GM12875 (cell line): ENCODE results near the gene TAS1R1.

Source experiments
- H3K4me3 ChIP-seq: one replicate; pipeline ENCODE4 v1.5.1; 2011; ENCODE audit warnings: low read depth, low read length, control low read depth
- TF ChIP-seq, protein P1 (sequence below): IDR thresholded peaks from 2 replicates; pipeline ENCODE4 v1.5.1; 2011; ENCODE audit warnings: low read depth, mild to moderate bottlenecking, control low read depth, inconsistent platforms, low read length, moderate library complexity, borderline replicate concordance; ENCODE audit not compliant: insufficient read depth

Gene TAS1R1

DNA sequence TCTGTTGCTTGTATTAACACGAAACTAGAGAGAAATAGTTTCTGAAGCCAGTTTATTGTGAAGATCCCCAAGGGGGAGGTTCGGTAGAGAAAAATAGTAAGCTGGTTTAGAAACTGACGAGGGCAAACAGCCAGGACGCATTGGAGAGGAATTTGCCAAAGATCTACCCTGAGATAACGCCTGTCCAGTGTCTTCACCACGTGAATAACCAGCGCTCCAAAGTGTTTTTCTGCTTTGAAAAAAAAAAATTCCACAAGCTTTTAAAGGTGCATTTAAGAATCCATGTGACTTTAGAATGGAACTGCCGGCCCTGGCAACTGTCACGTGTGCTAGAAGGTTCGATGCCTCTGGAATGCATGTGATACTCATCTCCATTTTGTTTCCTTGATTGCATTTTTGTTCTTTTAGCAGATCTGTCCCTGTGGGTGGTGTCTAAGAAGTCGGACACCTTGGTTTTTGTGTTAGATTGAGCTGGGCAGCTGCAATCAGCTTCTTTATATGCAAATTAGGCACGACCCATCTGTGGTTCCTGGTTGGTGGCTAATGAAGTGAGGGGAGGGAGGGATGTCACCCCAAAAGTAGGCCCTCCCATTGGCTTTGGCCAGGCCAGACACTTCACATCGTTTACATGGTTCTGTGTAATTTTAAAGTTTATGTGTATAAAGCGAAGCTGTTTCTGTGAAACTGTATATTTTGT lies 68.3 kb downstream of the TAS1R1 start:
- H3K4me3 ChIP-seq, result no peak overlapping the region
- TF ChIP-seq, protein P1, sequence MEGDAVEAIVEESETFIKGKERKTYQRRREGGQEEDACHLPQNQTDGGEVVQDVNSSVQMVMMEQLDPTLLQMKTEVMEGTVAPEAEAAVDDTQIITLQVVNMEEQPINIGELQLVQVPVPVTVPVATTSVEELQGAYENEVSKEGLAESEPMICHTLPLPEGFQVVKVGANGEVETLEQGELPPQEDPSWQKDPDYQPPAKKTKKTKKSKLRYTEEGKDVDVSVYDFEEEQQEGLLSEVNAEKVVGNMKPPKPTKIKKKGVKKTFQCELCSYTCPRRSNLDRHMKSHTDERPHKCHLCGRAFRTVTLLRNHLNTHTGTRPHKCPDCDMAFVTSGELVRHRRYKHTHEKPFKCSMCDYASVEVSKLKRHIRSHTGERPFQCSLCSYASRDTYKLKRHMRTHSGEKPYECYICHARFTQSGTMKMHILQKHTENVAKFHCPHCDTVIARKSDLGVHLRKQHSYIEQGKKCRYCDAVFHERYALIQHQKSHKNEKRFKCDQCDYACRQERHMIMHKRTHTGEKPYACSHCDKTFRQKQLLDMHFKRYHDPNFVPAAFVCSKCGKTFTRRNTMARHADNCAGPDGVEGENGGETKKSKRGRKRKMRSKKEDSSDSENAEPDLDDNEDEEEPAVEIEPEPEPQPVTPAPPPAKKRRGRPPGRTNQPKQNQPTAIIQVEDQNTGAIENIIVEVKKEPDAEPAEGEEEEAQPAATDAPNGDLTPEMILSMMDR, result no peak

GRCh38 chr1:6624710-6625583 lies 69.8 kb downstream of the TAS1R1 start, which contains the start of gene THAP3:
Gene THAP3 (plus strand): TSS chr1:6624868. CDS start chr1:6625219, 351 bp downstream.
- TF ChIP-seq, protein P1, result peak; percentile 32; the same call in 1 of the 2 replicates
- peak within 1 kb of the TSS; percentile 73 for H3K4me3 ChIP-seq

GRCh38 chr1:6625584-6626149 lies 70.6 kb downstream of the TAS1R1 start:
- TF ChIP-seq, protein P1, result no peak

GRCh38 chr1:6627031-6627430 lies 71.9 kb downstream of the TAS1R1 start:
- TF ChIP-seq, protein P1, result no peak
- no peak overlapping the region for H3K4me3 ChIP-seq

More at GRCh38 chr1:6625584-6626149, 70.6 kb downstream of the TAS1R1 start:
- peak overlapping the region; percentile 73 for H3K4me3 ChIP-seq

GRCh38 chr1:6627841-6628545 lies 72.9 kb downstream of the TAS1R1 start:
- TF ChIP-seq, protein P1, result no peak
- H3K4me3 ChIP-seq, result no peak overlapping the region

DNA sequence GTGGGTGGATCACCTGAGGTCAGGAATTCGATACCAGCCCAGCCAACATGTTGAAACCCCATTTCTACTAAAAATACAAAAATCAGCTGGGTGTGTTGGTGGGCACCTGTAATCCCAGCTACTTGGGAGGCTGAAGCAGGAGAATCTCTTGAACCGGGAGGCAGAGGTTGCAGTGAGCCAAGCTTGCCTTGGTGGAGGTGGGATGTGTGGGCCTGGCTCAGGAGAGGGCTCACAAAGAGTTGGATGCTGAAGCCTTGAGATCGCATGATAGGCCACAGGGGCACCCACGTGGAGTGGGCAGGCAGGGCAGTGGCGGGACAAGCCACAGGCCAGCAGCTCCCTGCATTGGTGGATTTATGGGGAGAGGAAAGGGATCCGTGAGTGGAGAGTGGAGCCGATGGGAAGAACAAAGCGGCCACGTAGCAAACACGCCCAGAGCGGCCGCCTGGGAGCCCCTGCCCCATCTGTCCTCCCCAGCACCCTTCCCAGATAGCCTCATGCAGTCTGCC lies 73.9 kb downstream of the TAS1R1 start:
- no peak overlapping the region for H3K4me3 ChIP-seq
- TF ChIP-seq, protein P1, result no peak
